DMS114 treated with DMSO at 0.1 percent for 48 hours (cell line): Measurements from ENCODE around the gene ZSCAN12.
"Not testable (repeated sequence)": the region's sequence is repeated elsewhere in the genome, so short reads cannot be mapped to it uniquely, and the experiment has no call there.

Experiments used
- DNase-seq: peaks from one replicate; lab custom pipeline; 2025; ENCODE audit not compliant: unreplicated experiment; lab: John Stamatoyannopoulos, UW

The ZSCAN12 gene

GRCh38 chr6:28399350-28400121 is at the start of gene ZSCAN12:
TSS of gene ZSCAN12 (minus strand) at chr6:28399747. CDS start at chr6:28398405, 1,342 bp downstream.
- DNase-seq = peak; percentile 79

DNA sequence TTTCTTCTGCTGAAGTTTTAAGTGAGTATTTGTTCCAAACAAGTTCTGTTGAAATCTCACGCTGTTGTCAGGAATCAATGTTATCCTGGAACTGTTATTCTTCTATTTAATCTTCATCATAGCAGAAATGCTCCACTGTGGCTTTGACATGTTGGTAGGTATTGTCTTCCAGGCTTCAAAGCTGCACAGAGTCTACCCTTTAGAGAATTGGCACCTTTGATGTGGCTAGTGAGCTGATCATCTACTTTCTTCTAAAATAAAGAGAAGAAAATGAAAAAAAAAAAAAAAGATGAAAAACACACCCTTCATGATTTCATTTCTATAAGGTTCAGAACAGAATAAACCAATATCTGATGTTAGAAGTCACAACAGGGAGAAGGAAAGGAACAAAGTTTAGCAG is 49.5 kb upstream of the ZSCAN12 start:
- DNase-seq = no peak

- DNase-seq = not testable (repeated sequence)
Observed at GRCh38 chr6:28447512-28447906, 48.0 kb upstream of the ZSCAN12 start.

DNA sequence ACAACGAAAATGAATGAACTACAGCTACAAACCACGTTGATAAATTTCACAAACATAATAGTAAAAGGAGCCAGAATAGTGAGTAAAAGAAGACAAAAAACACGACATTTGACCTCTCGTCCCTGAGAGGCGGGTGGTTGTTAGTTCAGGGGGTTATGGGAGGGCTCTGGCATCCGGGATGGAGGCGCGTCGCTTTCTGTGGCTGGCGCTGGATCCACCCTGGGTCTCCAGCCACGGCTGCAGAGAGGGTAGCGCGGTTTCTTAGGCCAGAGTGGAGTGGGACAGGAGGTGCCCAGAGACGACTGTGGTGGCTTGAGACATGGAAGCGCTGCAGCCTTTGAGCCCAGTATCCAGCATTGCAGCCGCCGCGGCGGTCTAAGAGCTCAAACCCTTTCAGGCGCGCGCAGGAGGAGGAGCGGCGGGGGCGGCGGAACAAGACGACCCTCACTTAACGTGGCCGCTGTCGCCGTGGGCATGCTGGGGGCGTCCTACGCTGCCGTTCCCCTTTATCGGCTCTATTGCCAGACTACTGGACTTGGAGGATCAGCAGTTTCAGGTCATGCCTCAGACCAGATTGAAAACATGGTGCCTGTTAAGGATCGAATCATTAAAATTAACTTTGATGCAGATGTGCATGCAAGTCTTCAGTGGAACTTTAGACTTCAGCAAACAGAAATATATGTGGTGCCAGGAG is 47.4 kb upstream of the ZSCAN12 start:
- DNase-seq = no peak

GRCh38 chr6:28444759-28445158 is 45.2 kb upstream of the ZSCAN12 start:
- not testable (repeated sequence) for DNase-seq

GRCh38 chr6:28443112-28443773 is 43.7 kb upstream of the ZSCAN12 start, which contains the start of gene ZSCAN23:
TSS of gene ZSCAN23 (minus strand) at chr6:28443491. CDS start at chr6:28436266, 7,225 bp downstream.
- peak; percentile 81 for DNase-seq

DNA sequence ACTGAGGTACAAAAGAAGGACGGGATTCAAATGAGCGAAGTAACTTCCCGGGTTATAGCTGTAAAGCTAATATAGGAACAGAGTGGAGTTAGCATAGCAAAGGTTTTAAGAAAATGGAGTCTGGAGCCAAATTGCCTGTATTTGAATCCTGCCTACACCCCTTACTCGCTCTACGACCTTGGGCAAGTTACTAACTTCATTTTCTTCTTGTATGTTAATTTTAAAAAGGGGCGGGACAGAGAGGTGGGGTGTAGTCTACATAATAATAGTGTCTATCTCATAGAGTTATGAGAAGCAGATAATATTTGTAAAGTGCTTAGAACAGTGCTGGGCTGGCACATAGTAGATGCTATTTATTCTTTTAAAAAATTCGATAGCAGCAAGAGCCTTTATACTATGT is 43.0 kb upstream of the ZSCAN12 start:
- DNase-seq = no peak

- DNase-seq = no peak
Observed at GRCh38 chr6:28436404-28436803, 36.9 kb upstream of the ZSCAN12 start.

GRCh38 chr6:28433119-28433518 is 33.6 kb upstream of the ZSCAN12 start:
- DNase-seq = no peak

- no peak for DNase-seq
Observed at GRCh38 chr6:28429781-28430180, 30.2 kb upstream of the ZSCAN12 start.

DNA sequence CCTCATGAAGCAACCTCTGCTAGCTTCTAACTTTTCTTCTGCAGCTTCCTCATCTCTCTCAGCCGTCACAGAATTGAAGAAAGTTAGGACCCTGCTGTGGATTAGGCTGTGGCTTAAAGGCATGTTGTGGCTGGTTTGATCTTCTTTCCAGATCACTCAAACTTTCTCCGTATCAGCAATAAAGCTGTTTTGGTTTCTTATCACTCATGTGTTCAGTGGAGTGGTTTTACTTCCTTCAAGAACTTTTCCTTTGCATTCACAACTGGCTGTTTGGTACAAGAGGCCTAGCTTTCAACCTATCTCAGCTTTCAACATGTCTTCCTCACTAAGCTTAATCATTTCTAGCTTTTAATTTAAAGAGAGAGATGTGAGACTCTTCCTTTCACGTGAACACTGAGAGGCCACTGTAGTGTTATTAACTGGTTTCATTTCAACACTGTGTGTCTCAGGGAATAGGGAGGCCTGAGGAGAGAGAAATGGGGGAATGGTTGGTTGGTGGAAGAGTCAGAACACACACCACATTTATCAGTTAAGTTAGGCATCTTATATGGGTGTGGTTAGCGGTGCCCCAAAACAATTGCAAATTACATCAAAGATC is 26.5 kb upstream of the ZSCAN12 start:
- no peak for DNase-seq

DNA sequence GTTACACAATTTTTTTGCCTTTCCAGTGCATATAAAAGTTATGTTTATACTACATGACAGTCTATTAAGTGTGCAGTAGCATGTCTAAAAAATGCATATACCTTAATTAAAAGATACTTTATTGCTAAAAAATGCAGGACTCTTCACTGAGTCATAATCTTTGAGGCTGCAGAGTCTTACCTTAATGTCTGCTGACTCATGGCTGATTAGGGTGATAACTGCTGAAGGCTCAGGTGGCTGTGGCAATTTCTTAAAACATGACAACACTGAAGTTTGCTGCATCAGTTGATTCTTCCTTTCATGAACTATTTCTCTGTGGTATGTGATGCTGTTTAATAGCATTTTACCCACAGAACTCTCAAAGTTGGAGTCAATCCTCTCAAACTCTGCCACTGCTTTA is 24.6 kb upstream of the ZSCAN12 start:
- DNase-seq = no peak

- no peak for DNase-seq
Observed at GRCh38 chr6:28423546-28423945, 24.0 kb upstream of the ZSCAN12 start.

DNA sequence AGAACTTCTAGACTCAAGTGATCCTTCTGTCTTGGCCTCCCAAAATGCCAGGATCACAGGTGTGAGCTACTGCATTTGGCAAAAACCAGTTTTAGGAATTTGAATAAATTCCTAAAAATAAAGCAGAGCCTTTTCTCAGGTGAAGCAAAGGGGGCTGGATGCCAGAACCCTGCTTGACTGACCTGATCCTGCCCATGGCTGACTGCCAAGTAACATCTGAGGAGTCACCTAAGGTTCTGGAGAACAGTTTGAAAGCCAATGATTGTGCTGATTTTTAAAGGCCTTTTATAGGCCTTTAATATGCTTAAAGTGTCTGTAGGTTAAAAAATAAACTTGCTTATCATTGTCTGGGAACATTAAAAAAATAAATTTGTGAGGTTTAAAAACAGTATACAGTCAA is 14.1 kb upstream of the ZSCAN12 start:
- DNase-seq = no peak

DNA sequence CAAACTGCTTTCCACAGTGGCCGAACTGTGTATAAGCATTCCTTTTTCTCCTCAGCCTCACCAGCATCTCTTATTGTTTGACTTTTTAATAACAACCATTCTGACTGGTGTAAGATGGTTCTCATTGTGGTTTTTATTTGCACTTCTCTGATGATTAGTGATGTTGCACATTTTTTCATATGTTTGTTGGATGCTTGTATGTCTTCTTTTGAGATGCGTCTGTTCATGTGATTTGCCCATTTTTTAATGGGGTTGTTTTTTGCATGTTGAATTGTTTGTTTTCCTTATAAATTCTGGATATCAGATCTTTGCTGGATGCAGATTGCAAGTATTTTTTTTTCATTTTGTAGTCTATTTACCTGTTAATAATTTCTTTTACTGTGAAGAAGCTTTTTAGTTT is 11.2 kb upstream of the ZSCAN12 start:
- DNase-seq = no peak

GRCh38 chr6:28408076-28408802 is 8.7 kb upstream of the ZSCAN12 start:
- DNase-seq = no peak

DNA sequence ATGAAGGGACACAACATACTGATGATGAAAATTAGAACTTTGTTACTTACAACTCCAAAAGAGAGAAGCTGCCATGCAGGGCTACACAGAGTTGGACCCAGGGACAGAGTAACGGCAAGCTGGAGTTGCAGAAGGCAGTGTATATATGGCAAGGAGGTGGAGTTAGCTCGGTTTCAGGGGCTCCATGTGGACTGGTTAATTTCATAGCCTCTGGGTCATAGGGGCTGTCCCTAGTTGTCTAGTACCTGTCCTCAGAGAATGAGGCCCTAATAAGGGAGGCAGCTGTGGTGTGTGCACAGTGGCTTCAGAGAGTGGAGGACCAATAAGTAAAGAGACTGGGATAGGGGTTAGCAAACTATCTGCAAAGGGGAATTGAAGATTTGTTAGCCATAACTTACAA is 7.9 kb upstream of the ZSCAN12 start:
- DNase-seq = no peak

DNA sequence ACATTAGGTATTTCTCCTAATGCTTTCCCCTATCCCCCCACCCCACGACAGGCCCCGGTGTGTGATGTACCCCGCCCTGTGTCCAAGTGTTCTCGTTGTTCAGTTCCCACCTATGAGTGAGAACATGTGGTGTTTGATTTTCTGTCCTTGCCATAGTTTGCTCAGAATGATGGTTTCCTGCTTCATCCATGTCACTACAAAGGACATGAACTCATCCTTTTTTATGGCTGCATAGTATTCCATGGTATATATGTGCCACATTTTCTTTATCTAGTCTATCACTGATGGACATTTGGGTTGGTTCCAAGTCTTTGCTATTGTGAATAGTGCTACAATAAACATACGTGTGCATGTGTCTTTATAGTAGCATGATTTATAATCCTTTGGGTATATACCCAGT is 4.4 kb upstream of the ZSCAN12 start:
- not testable (repeated sequence) for DNase-seq

DNA sequence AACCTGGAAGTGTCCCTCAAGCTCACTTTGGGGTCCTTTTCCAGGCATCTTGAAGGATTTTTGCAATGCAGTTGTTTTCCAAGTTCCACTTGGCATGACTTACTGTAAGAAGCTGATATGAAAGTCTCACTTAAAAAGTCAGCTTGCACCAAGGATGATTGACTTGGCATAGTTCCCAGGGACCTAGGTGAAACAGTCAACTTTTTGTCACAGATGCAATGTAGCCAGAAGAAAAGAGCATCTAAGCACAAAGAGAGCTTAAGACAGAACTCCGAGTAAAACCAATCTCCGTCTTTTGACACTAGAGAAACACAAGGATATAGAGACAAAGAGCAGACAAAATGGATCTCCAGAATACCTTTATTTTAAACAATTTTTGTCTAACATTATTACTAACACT is 2.6 kb upstream of the ZSCAN12 start:
- DNase-seq = no peak

GRCh38 chr6:28401172-28401571 is 1.6 kb upstream of the ZSCAN12 start:
- DNase-seq = no peak

GRCh38 chr6:28400122-28400451 is 540 bp upstream of the ZSCAN12 start:
- DNase-seq = no peak
